Fibroblast of skin of right quadriceps (primary cell): Measurements from ENCODE around the gene CACNG1.

ENCODE experiments used
- DNase-seq: peaks from one replicate; pipeline ENCODE4 v3.0.0-alpha.2; 2013

Gene CACNG1

DNA sequence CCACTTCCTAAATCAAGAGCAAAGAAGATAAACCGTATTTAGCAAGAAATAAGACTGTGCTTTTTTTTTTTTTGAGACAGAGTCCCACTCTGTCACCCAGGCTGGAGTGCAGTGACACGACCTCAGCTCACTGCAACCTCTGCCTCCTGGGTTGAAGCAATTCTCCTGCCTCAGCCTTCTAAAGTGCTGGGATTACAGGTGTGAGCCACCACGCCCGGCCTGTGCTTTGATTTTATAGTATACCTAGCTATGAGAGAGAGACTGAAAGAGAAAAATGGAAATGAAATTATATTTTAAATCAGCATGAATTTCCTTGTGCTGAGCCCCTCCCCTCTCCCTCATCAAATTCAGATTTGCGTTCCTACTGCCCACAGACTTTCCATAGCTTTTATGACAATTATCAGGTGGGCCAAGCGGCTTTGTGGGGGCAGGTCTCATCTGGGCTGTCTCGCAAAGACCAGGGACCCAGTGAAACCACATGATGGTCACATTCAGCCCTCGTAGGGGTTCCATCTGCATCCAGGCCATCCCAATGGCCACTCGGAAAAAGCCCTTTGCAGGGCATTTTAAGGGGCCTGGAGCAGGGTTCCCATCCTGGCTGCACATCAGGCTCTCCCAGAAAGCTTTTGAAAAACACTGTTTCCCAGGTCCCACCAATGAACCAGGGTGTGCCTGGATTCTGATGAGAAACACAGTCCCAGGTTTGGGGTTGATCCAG is 8.5 kb downstream of the CACNG1 start:
- no peak for DNase-seq

DNA sequence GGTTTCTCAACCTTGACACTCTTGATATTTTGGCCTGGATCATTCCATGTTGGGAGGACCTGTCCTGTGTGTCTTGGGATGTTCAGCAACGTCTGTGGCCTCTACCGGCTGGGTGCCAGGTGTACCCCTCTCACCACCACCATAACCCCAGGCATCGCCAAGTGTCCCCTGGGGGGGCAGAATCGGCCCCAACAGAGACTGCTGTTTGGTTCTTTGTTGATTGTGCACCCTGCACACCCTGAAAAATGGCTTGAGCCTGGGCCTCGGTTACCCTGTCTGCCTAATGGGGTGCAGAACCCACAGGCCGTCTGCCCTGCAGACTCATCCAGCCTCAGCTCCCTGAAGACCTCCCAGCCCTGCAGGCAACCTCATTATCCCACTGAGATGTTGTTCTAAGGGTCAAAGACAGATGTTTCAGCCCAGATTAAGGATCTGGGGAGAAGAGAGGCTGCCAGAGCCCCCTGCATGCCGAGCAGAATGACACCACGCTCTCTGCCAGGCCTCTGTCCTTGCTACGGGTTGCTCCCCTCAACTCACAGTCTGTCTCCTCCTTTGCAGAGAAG is 9.2 kb downstream of the CACNG1 start:
- DNase-seq: no peak

DNA sequence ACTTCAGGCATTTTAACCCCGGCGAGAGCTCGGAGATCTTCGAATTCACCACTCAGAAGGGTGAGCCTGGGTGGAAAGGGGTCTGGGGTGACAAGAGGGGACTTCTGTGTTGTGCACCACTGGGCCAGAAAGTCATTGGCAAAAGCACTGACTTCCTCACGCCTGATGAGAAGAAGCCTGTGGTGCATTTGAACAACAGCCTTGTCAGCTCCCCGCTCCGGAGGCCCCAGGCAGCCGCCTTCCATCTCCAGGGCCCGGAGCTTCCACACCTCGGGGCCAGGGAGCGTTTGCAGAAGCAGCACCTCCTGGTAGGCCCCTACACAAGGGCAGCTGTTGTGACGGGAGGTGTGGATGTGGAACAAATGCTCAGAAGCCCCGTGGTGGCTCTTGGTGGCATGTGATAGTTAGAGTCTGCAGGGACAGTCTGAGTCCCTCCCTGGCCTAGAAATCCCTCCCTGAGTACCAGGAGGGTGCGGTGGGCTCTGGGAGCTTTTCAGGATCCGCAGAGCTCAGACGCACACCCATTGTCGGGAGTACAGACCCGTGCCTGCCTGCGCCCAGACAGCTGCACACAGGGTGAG is 9.7 kb downstream of the CACNG1 start:
- no peak for DNase-seq

DNA sequence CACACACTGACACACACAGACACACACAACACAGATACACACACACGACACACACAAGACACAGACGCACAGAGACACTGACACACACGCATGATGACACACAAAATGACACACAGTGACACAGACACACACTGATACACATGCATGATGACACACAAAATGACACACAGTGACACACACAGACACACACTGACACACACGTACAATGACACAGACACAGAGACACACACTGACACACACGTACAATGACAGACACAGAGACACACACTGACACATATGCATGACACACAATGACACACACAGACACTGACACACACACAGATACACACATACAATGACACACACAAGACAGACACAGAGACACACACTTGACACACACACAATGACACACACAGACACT is 10.3 kb downstream of the CACNG1 start:
- no peak for DNase-seq

DNA sequence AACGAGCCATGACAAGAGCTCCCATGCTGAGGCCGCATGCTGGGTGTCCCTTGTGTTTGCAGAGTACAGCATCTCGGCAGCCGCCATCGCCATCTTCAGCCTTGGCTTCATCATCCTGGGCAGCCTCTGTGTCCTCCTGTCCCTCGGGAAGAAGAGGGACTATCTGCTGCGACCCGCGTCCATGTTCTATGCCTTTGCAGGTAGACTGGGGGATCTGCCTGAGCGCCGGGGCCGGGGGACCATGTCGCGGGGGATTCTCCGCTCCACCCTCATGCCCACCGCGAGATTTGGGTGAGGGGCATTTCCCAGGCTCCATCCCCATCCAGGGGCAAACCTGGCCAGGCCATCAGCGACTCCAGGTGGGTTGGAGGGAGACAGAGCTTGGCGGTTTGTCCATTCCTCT is 10.7 kb downstream of the CACNG1 start:
- DNase-seq: no peak

DNA sequence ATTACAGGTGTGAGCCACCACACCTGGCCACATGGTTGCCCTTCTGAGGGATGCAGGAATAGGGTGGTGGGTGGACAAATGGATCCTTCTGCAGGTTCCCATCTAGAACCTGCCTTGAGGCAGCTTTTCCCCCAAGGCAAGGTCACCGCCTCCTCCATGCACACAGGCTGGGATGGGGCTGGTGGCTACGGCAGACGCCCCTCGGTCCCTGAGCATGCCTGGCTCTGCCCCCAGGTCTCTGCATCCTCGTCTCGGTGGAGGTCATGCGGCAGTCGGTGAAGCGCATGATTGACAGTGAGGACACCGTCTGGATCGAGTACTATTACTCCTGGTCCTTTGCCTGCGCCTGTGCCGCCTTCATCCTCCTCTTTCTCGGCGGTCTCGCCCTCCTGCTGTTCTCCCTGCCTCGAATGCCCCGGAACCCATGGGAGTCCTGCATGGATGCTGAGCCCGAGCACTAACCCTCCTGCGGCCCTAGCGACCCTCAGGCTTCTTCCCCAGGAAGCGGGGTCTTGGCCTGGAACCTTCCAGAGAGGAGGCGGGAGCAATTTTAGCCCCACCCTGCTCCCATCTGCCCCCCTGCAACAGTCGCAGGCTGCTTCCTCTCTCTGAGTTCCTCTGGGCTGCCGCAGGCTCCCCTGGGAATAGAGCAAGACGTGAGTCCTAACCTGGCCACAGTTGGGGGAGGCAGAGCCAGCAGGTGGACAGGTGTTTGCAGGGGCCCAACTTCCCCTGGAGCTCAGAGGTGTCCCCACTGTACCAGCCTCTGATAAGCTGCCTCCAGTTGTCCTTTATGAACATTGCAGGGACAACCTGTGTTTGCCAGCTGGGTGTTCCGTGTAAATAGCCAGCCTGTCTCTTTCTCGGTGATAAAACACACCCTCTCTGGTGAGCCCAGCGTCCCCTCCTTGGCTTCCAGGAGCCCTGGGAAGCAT is 11.7 kb downstream of the CACNG1 start:
- DNase-seq: no peak

DNA sequence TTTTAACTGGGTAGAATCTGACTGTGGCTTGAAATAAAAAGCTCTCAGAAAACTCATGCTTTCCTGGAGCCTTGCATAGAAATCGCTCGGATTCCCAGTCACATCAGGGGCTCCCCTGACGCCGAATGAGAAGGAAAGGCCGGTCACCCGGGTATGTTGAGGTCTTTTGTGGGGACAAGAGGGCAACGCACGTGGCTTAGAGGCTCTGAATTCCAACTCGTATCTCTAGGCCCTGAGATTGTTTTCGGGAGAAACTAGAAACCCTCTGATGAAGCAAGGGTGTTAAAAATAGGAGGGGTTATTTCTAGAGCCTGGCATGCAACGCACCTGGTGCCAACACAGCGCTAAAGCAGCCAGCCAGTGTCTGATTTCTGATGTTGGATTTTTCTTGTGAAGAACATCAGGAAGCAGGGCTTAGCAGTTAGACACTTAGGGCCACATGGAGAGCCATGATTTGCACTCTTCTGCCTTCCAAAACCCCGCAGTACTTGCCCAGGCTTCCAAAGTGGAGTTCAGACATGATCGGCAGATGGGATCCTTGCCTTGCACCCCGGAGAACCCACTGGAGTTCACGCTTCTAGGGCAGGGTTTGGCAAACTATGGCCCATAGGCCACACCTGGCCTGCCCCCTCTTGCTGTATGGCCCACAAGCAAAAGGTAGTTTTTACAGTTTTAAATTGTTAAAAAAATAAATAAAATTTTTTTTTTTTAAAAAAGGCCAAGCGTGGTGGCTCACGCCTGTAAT is 12.6 kb downstream of the CACNG1 start:
- no peak for DNase-seq

DNA sequence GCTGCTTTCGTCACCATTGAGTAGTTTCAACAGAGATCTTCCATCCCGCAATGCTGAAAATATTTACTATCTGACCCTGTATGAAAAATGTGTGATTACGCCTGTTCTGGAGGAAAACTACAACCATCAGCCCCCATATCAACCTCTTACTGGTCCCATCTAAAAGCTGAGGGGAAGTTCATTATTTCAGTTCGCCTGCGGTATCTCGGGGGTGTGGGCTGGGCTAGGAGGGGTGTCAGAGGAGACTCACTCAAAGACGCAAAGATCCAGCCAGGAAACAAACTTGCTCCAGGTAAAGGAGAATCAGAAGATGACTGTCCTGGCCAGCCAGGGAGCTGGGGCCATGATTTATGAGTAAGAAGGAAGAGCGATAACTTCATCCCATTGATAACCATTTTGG is 13.7 kb downstream of the CACNG1 start:
- no peak for DNase-seq

DNA sequence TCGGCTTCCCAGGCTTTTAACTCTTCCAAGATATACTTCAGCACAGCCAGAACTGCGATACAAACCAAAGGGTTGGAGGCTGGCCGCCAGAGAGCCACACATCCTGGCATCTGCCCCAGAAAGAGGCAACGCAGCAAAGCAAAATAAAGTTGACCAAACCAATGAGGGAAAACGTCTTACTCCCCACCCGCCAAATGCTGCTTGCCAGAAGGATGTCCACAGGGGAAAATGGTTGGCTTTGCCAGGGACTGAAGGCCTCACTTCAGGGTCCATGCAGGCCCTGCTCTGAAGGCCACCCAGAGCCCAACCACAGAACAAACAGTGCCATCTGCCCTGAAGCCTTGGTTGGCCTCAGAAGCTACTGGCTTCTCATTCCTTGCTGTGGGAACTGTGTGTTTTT is 15.0 kb downstream of the CACNG1 start:
- no peak for DNase-seq

DNA sequence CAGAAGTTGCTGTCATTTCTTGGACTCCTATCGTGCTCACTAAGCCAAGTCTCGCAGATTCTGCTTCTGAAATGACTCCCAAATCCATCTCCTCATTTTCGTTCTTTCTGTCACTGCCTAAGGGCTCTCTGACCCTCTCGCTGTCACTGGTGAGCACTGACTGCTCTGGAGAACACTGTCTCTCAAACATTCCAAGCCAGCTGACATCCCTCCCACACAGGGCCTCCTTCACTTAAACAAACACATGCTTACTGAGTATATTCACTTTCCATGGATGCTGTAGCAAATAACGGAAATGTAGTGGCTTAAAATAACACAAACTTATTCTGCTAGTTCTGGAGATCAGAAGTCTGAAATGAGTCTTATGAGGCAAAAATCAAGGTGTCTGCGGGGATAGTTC is 18.8 kb downstream of the CACNG1 start:
- DNase-seq: no peak

DNA sequence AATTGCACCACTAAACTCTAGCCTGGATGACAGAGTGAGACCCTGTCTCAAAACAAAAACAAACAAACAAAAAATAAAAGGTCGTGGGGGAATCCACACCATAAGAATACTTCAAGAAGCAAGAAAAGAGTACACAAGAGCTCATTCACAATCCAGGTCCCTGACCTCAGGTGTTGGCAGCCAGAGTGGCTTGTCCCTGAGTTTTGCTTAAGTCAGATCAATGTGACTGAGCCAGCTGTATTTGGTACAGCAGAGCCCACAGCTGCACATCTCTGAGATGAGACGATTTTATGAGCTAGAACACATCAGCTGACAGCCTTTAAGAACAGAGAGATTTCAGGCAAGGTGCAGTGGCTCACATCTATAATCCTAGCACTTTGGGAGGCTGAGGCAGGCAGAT is 22.4 kb downstream of the CACNG1 start:
- no peak for DNase-seq

DNA sequence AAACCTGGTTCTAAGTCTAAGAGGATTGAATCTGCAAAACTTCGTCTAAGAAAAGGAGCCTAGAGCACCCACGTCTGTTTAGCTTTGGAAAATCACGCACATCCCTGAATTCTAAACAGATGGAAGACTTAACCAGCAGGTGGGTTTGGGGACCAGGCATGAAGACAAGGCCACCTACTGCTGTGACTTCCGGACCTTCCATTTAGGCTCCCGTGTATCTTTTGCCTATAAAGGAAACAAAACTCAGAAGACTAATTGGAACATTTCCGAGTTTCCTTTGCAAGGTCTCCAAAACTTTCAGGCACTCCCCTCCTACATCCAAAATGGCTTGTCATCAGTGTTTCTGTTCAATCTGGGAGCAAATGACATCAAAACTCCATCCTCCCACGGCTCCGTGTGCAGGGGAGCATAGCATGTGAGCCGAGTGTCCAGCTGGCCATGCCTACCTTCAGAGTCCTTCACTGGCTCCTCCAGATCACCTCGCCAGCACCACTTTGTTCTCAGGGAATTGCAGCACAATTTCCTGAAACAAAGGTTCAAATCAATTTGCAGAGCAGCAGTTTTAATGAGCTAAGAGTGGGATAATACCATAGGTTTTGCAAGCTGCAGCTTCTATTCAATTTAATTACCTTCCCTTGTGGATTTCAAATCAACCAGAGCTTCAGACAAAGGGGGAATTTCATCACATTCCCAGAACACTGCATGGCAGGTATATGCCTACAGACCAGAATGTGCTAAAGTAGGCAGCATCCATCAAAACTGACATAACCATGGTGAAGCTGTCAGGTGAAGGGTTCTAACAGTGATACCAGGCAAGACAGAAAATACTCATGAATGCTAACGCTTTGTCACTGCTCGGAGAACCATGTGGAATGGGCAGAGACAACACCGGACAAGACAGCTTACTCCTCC is 23.5 kb downstream of the CACNG1 start:
- no peak for DNase-seq

DNA sequence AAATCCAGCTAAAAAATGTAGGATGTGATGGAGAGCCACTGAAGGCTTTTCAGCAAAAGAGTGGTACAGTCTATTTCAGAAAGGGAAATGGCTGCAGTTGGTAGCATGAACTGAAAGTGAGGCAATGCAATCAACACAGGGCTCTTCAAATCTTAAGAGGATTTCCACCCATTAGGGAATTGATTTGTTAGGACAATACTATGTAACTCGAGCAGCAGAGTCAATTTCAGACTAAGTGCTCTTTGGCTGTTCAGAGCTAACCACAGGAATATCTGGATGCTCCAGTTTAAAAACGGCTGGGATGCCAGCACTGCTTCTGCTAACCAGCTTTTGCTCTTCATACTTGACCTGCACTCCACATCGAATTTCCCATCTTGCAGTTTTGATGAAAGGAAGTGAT is 24.6 kb downstream of the CACNG1 start:
- no peak for DNase-seq

DNA sequence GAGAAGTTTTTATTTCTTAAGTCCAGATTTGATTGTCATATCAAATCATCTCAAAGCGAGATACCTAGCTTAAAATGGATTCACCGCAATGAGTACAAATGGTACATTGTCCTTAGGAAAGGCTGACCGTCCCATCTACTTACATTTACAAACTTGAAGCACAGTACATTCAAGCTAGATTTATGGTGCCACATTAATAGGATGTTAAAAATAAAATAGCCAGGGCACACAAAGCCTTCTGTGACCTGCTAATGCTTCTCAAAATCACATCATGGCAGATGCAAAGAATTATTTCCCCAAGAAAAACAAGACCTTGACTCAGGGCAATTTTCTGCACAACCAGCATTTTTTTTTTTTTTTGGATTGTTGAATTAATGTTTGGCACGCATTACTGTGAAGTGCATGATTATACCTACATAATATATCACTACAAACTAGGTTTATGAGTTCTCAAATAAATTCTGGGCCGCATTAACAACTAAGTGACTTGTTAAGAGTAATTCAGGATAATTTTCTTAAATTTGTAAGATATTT is 25.3 kb downstream of the CACNG1 start:
- no peak for DNase-seq

DNA sequence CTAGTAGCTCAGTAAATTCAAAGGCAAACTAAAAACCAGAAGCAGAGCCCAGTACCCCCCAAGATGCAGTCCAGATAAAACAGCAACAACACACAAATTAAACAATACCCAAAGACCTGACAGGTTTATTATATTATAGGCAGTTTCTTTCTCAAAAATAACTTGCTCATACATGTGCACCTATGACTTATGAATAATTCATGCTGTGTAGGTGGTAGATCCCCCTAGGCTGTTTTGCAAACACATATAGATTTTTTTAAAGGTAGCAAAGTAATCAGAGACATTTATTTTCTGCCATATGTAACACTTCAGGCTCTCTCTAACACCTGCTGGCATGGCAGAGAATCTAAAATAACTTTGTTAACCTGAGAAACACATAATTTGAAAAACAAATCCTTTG is 27.2 kb downstream of the CACNG1 start:
- DNase-seq: no peak

DNA sequence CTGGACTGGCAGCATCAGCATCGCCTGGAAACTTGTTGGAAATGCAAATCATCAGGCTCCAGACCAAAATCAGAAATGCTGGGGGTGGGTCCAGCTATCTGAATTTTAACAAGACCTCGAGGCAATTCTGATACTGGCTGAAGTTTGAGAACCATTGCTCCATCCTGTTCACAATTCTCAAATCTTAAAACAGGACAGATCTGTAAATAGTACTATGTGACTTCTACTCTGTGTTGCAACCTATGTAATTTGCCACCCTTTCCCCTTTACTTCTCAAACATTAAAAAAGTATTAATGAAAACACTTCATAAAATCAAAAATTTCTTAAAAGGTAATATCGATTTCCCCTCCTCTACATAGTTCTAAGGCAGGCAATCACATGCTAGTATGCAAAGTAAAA is 28.5 kb downstream of the CACNG1 start:
- no peak for DNase-seq

DNA sequence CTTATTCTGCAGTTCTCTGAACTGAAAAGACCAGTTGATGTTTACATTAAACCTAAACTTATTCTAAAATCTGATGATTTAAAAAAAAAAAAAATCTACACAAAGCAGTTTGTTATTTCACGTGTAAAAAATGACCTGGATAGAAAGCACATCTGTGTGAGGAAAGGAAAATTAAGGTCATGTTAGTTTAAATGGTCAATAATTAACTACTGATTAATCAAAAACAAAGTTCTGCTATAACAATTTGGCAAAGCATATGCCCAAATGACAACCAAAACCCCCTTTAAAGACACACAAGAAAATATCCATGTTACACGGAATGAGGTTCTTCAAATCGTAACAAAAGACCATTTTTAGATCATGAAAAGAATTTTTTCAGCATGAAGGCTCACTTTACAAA is 30.4 kb downstream of the CACNG1 start:
- no peak for DNase-seq

DNA sequence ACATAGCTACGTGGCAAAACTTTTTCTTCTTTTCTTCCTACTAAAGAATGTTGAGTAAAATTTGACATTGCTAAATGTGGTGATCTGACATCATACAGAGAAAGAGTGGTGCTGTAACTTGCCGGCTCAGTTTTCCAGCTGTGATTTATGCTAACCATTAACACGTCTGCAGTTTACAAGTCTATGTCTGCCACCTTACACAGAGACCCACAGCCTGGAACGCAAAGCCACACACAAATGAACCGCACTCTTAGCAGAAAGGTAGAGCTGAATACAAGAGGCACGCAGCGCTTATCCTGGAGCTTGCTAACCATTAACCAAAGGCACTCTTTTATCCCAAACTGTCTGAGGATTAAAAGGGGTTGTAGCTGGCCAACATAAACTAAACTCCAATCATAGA is 31.9 kb downstream of the CACNG1 start:
- DNase-seq: no peak

DNA sequence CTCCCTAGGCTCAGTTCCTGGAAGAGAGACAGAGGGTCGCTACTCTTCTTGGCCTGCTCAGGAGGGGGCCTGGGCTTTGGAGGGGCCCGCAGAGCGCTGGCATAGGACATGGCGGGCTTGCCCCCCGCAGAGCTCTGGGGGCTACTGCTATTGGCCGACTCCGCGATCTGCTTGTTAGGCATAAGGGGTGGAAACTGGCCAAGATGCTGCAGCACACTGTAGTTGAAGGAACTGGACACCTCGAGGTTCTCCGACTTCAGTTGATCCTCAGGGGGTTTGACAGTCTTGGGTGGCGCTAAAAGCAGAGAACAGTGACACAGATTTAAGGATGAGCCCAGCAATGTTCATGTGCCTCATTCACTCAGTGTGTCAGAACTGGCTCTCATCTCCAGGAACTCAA is 33.9 kb downstream of the CACNG1 start:
- DNase-seq: no peak

DNA sequence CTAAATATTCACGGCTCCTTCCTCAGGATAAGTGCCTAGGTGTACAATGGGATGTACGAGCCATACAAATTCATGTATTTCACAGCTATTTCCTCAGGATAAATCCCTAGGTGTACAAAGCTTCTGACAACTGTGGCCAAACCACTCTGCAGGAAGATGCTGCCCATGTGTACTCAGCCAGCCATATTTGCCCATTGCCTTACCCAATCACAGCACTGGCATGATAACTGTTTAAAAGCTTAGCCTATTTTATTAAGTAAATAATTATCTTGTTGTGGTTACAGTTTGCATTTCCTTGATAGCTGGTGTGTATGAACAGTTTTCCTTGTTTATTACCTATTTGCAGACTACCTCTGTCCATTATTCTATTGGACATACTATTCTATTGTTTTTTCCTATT is 35.1 kb downstream of the CACNG1 start:
- DNase-seq: no peak

DNA sequence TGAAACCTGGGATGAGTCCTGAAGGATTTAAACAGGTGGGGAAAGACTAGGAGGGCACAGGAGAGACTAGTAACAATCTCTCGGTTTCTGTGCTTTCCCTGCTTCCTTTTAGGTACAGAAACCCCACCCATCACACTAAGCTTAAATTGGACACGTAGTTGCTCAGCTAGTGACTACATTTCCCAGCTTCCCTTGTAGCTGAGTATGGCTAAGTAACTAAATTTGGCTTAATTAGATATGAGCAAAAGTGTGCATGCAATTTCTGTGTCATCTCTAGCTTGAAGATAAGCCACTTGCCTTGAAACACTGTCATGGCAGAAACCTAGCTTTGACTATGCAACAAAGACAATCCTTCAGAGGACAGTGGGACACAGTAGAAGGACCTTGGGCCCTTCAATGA is 36.5 kb downstream of the CACNG1 start:
- no peak for DNase-seq

DNA sequence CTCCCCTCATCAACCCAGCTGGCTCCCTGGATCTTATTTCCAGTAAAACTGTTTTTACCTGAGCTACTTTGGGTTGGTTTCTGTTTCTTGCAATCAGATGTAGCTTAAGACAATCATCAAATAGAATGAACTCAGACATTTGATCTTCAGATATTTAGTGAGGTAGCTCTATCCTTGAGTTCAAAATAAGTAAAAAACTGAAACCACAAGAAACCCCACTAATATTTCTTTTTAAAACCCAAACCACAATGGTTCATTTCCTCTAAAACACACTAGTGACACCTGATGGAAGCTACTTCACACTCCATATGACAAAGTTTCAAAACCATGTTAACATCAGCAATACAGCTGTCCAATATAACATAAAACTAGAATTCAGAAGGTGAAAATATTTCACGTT is 37.8 kb downstream of the CACNG1 start:
- no peak for DNase-seq
